Measurements from ENCODE around the gene ABCA7. TPM values are rescaled to one million over a fixed set of nuclear protein-coding genes. Genes with fewer than 3 reads are reported as not detected.

The ABCA7 gene
- total RNA-seq, 1 experiment from 2014 or later = 91.4 TPM

DNA sequence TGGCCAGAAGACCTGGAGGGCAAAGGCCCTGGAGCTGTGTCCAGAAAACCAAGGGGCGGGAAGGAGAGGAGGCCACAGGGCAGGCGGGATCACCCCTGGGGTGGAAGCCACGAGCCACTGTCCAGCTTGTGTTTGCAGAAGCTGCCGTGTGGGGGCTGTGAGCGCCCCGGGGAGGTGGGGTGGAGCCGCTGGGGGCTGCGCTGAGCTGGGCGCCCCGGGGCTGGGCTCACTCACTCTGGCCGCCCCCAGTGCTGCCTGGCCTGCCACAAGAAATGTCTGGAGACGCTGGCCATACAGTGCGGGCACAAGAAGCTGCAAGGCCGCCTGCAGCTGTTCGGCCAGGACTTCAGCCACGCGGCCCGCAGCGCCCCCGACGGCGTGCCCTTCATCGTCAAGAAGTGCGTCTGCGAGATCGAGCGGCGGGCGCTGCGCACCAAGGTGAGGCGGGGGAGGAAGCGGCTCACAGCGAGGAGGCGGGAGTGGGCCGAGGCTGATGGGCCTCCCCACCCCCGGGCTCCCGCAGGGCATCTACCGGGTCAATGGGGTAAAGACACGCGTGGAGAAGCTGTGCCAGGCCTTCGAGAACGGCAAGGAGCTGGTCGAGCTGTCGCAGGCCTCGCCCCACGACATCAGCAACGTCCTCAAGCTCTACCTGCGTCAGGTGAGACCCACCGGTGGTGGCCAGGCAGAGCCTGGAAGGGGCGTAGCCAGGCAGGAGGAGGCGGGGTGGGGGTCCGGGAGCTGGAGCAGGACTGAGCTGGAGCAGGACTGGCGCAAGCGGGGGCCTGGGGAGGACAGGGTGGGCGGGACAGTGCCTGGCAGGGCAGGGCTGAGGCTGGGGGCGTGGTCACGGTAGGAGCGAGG, 41.6 kb downstream of the ABCA7 start:
- peaks cover 0 to 9% of the 10 kb centered on the region in 2 experiments; a peak in 3 of 4 replicates for H3K36me3 ChIP-seq (ENCODE audit: control insufficient read depth in 1 of 2, insufficient read depth in 2 of 2, low read length in 2 of 2)
- H3K27ac ChIP-seq (ENCODE audit: low read depth, low read length) = peak overlapping the region; percentile 66; the same call in 1 of the 2 replicates
- ChIA-PET CTCF (interaction anchor here (1.5 kb wide), 1 partner anchor 162 kb away, joined by 5 read pairs; no protein-coding TSS in a partner anchor), POLR2A (interaction anchor here (0.6 to 1.8 kb wide), 6 partner anchors 14 to 187 kb away, joined by 4 to 17 read pairs (median 6); partner anchors contain the start of genes ARHGAP45, CIRBP, CNN2 and GPX4), RAD21 (ENCODE audit: low non-redundant PET in 1 of 2, low total read pairs in 2 of 2, uncharacterized antibody in 2 of 2, unreplicated experiment in 2 of 2) (interaction anchor here in 1 of 2 experiments (0.5 to 0.6 kb wide), 2 partner anchors 9 to 162 kb away, joined by 3 to 5 read pairs; no protein-coding TSS in a partner anchor)
- H4K20me1 ChIP-seq (ENCODE audit: insufficient read depth) = no peaks in the 10 kb centered on the region
- peak overlapping the region; percentile 35; the same call in 1 of the 2 replicates for H3K4me2 ChIP-seq (ENCODE audit: low read length)
- no peak overlapping the region for H3K9ac ChIP-seq (ENCODE audit: low read length)
- no peak overlapping the region; a peak in 1 of 4 replicates for H3K4me3 ChIP-seq (replicated peaks in 1 of 2; ENCODE audit: low read depth in 1 of 2, low read length in 2 of 2)
- H3K4me1 ChIP-seq (ENCODE audit: control insufficient read depth in 1 of 2, insufficient read depth in 2 of 2, low read length in 2 of 2) = peaks cover 4 to 18% of the 10 kb centered on the region in 2 experiments
- ATAC-seq = no peak
- no peak overlapping the region for H2AFZ ChIP-seq (ENCODE audit: low read depth, low read length, poor library complexity, severe bottlenecking)
- no peaks in the 10 kb centered on the region for H3K27me3 ChIP-seq (ENCODE audit: insufficient read depth, low read length)
- H3K9me3 ChIP-seq (ENCODE audit: control insufficient read depth in 1 of 2, insufficient read depth in 1 of 2, low read depth in 1 of 2, low read length in 2 of 2) = no peaks in the 10 kb centered on the region
- DNase-seq (ENCODE audit: low read depth, low spot score) = no peak
- intact Hi-C loops (cut with micrococcal nuclease) = no loop called here
- H3K9me2 ChIP-seq (ENCODE audit: insufficient read depth) = no peaks in the 10 kb centered on the region
- H3K79me2 ChIP-seq (ENCODE audit: insufficient read depth, low read length) = no peaks in the 10 kb centered on the region
- BruUV-seq (replicated peaks) = no TSS peak
- TF ChIP-seq EZH2phosphoT487 (IDR thresholded peaks at IDR 0.05; ENCODE audit: borderline replicate concordance) (no peak), CEBPB (IDR thresholded peaks at IDR 0.05; ENCODE audit: low read depth) (no peak), CTCF (IDR thresholded peaks at IDR 0.05 in 2 of 3, conservative IDR thresholded peaks at IDR 0.05 in 1 of 3; ENCODE audit: borderline replicate concordance in 1 of 3, insufficient read depth in 1 of 3, low read depth in 2 of 3, low read length in 2 of 3) (no peak), CBX3 (IDR thresholded peaks at IDR 0.05; ENCODE audit: low read depth) (no peak), MAX (IDR thresholded peaks at IDR 0.05) (no peak), EZH2 (IDR thresholded peaks at IDR 0.05) (no peak), ZFX (IDR thresholded peaks at IDR 0.05) (no peak), SIN3A (IDR thresholded peaks at IDR 0.05; ENCODE audit: low read depth) (no peak), EGR1 (IDR thresholded peaks at IDR 0.05; ENCODE audit: low read depth) (no peak), ELF1 (IDR thresholded peaks at IDR 0.05; ENCODE audit: borderline replicate concordance, low read depth) (no peak), SP1 (IDR thresholded peaks at IDR 0.05; ENCODE audit: low read depth) (no peak), JUND (IDR thresholded peaks at IDR 0.05) (no peak), POLR2AphosphoS5 (IDR thresholded peaks at IDR 0.05; ENCODE audit: low read depth, low read length) (no peak), POLR2A (IDR thresholded peaks at IDR 0.05; ENCODE audit: borderline replicate concordance, extremely low read depth, insufficient read depth, insufficient read length) (no peak), ZNF274 (IDR thresholded peaks at IDR 0.05; ENCODE audit: low read depth, low read length) (no peak), ZBTB33 (IDR thresholded peaks at IDR 0.05; ENCODE audit: extremely low read depth, insufficient replicate concordance, low read length) (no peak), REST (IDR thresholded peaks at IDR 0.05; ENCODE audit: low read depth) (no peak), YY1 (IDR thresholded peaks at IDR 0.05; ENCODE audit: extremely low read depth, insufficient replicate concordance, low read depth, low read length) (no peak)

Measured in HCT116 (cell line).